ENCODE data around the gene CAMTA1. TPM values are rescaled to one million over a fixed set of nuclear protein-coding genes. Genes with fewer than 3 reads are reported as not detected.

Gene CAMTA1
- total and polyA plus RNA-seq, 4 donors = 18.0 to 93.5 (median 35.8) TPM

DNA sequence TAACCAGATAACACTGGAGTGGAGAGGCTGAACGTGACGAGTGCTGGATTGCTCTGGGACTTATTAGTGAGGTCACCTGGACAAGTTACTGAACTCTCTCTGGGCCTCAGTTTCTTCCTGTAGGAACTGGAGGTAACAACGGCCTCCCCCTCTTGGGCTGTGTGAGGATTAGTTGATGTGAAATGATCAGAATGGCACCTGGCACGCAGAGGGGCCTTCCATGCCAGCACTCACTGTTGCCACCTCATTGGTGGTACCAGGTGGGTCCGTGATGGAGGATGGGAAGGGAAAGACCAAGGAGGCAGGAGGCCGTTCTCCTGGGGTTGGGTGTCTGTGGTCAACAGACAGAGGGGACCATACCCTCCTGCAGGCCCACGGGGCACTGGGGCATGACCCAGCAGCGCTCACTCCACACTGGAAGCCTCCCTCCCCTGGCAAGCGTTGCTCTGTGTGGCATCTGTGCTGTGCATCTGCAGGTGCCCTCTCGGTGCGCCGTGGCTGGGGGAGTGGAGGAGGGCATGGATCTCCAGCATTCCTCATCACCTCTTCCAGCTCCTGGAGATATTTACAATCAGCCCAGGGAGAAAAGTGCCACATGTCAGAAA is 636.3 kb downstream of the CAMTA1 start:
- no peak for DNase-seq (ENCODE audit: low spot score)
- Histone ChIP-seq H3K4me3 (ENCODE audit: low read depth in 1 of 3, low read length in 3 of 3) (no peak overlapping the region), H3K4me1 (ENCODE audit: control insufficient read depth in 4 of 4, insufficient read depth in 4 of 4, low read length in 3 of 4) (no peaks in the 10 kb centered on the region), H3K36me3 (ENCODE audit: control insufficient read depth in 4 of 4, insufficient read depth in 3 of 4, low read depth in 1 of 4, low read length in 3 of 4) (no peaks in the 10 kb centered on the region), H3K27ac (ENCODE audit: low read depth in 1 of 2, low read length in 2 of 2) (no peak overlapping the region), H3K27me3 (ENCODE audit: control insufficient read depth in 4 of 4, insufficient read depth in 4 of 4, low read length in 3 of 4) (no peaks in the 10 kb centered on the region), H3K9me3 (ENCODE audit: control insufficient read depth in 4 of 4, low read length in 3 of 4) (peaks cover 0 to 3% (median 0%) of the 10 kb centered on the region in 4 donors), H3K9ac (ENCODE audit: low read depth in 1 of 2, low read length in 2 of 2) (no peak overlapping the region)
- WGBS = 91% methylated on average over 12 of the region's 12 CpGs
- TF ChIP-seq RAD21 (IDR thresholded peaks at IDR 0.05) (no peak), FOXA1 (IDR thresholded peaks at IDR 0.05) (no peak), YY1 (IDR thresholded peaks at IDR 0.05) (no peak), SP1 (IDR thresholded peaks at IDR 0.05) (no peak), HNF4G (IDR thresholded peaks at IDR 0.05) (no peak), FOXA2 (IDR thresholded peaks at IDR 0.05) (no peak), NR2F2 (IDR thresholded peaks at IDR 0.05) (no peak), GABPA (IDR thresholded peaks at IDR 0.05 in 1 of 2, conservative IDR thresholded peaks at IDR 0.05 in 1 of 2) (no peak), RXRA (IDR thresholded peaks at IDR 0.05) (no peak), HNF4A (conservative IDR thresholded peaks at IDR 0.05) (no peak), TAF1 (conservative IDR thresholded peaks at IDR 0.05) (no peak), JUND (IDR thresholded peaks at IDR 0.05) (no peak), EGR1 (IDR thresholded peaks at IDR 0.05; ENCODE audit: low read depth in 2 of 2) (no peak)
- TF ChIP-seq, protein P1, sequence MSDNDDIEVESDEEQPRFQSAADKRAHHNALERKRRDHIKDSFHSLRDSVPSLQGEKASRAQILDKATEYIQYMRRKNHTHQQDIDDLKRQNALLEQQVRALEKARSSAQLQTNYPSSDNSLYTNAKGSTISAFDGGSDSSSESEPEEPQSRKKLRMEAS (IDR thresholded peaks at IDR 0.05) = no peak
- TF ChIP-seq, protein P2, sequence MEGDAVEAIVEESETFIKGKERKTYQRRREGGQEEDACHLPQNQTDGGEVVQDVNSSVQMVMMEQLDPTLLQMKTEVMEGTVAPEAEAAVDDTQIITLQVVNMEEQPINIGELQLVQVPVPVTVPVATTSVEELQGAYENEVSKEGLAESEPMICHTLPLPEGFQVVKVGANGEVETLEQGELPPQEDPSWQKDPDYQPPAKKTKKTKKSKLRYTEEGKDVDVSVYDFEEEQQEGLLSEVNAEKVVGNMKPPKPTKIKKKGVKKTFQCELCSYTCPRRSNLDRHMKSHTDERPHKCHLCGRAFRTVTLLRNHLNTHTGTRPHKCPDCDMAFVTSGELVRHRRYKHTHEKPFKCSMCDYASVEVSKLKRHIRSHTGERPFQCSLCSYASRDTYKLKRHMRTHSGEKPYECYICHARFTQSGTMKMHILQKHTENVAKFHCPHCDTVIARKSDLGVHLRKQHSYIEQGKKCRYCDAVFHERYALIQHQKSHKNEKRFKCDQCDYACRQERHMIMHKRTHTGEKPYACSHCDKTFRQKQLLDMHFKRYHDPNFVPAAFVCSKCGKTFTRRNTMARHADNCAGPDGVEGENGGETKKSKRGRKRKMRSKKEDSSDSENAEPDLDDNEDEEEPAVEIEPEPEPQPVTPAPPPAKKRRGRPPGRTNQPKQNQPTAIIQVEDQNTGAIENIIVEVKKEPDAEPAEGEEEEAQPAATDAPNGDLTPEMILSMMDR (IDR thresholded peaks at IDR 0.05; ENCODE audit: low read depth, low read length, missing input control) = no peak
- TF ChIP-seq, protein P3, sequence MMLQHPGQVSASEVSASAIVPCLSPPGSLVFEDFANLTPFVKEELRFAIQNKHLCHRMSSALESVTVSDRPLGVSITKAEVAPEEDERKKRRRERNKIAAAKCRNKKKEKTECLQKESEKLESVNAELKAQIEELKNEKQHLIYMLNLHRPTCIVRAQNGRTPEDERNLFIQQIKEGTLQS (IDR thresholded peaks at IDR 0.05) = no peak
- TF ChIP-seq, protein P4, sequence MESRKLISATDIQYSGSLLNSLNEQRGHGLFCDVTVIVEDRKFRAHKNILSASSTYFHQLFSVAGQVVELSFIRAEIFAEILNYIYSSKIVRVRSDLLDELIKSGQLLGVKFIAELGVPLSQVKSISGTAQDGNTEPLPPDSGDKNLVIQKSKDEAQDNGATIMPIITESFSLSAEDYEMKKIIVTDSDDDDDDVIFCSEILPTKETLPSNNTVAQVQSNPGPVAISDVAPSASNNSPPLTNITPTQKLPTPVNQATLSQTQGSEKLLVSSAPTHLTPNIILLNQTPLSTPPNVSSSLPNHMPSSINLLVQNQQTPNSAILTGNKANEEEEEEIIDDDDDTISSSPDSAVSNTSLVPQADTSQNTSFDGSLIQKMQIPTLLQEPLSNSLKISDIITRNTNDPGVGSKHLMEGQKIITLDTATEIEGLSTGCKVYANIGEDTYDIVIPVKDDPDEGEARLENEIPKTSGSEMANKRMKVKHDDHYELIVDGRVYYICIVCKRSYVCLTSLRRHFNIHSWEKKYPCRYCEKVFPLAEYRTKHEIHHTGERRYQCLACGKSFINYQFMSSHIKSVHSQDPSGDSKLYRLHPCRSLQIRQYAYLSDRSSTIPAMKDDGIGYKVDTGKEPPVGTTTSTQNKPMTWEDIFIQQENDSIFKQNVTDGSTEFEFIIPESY (IDR thresholded peaks at IDR 0.05) = no peak
- TF ChIP-seq, protein P5, sequence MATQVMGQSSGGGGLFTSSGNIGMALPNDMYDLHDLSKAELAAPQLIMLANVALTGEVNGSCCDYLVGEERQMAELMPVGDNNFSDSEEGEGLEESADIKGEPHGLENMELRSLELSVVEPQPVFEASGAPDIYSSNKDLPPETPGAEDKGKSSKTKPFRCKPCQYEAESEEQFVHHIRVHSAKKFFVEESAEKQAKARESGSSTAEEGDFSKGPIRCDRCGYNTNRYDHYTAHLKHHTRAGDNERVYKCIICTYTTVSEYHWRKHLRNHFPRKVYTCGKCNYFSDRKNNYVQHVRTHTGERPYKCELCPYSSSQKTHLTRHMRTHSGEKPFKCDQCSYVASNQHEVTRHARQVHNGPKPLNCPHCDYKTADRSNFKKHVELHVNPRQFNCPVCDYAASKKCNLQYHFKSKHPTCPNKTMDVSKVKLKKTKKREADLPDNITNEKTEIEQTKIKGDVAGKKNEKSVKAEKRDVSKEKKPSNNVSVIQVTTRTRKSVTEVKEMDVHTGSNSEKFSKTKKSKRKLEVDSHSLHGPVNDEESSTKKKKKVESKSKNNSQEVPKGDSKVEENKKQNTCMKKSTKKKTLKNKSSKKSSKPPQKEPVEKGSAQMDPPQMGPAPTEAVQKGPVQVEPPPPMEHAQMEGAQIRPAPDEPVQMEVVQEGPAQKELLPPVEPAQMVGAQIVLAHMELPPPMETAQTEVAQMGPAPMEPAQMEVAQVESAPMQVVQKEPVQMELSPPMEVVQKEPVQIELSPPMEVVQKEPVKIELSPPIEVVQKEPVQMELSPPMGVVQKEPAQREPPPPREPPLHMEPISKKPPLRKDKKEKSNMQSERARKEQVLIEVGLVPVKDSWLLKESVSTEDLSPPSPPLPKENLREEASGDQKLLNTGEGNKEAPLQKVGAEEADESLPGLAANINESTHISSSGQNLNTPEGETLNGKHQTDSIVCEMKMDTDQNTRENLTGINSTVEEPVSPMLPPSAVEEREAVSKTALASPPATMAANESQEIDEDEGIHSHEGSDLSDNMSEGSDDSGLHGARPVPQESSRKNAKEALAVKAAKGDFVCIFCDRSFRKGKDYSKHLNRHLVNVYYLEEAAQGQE (IDR thresholded peaks at IDR 0.05) = no peak

Measured in liver (tissue), 9 donors.